Naive thymus-derived CD8-positive, alpha-beta T cell (primary cell): ENCODE measurements around the gene DNAJB9. TPM values are rescaled to one million over a fixed set of nuclear protein-coding genes. Genes with fewer than 3 reads are reported as not detected.

Experiments
- ATAC-seq, 2 donors: fragments of 150-1000 bp; cut with Tn5 transposase in 1 of 2; sonication (Bioruptor Pico), chemical (Tn5 transposase) in 1 of 2; 1 replicate in 1 of 2; 2 replicates in 1 of 2; pipeline ENCODE4 v1.10.0; 2021; ENCODE audit warnings: mild to moderate bottlenecking in 2 of 2, moderate library complexity in 2 of 2
- POLR2A ChIA-PET: fragments of 350-600 bp; sonication (Branson Sonifier 250); formaldehyde crosslinking; loops from one replicate; lab custom pipeline; 2021; ENCODE audit warnings: antibody characterized with exemption; lab: Charles Lee
- DNase-seq, 10 donors: peaks; one replicate each; pipeline versions ENCODE4 v3.0.0 to v3.0.0-alpha.2; 2020 to 2022
- H3K27ac Mint-ChIP-seq, 10 donors: one replicate each; pipeline ENCODE4 v1.8.0; 2020 to 2022; ENCODE audit warnings: mild to moderate bottlenecking in 10 of 10, mixed read lengths in 10 of 10, moderate library complexity in 4 of 10, inconsistent platforms in 1 of 10
- H3K27me3 Mint-ChIP-seq, 5 donors: one replicate each; pipeline ENCODE4 v1.8.0; 2021 to 2022; ENCODE audit warnings: mixed read lengths in 5 of 5
- H3K36me3 Mint-ChIP-seq, 3 donors: one replicate each; pipeline ENCODE4 v1.8.0; 2020 to 2022; ENCODE audit warnings: mixed read lengths in 3 of 3, mild to moderate bottlenecking in 2 of 3, inconsistent platforms in 1 of 3
- H3K4me1 Mint-ChIP-seq, 4 donors: one replicate each; pipeline ENCODE4 v1.8.0; 2021 to 2022; ENCODE audit warnings: mixed read lengths in 4 of 4
- H3K4me3 Mint-ChIP-seq, 10 donors: one replicate each; pipeline ENCODE4 v1.8.0; 2020 to 2022; ENCODE audit warnings: mild to moderate bottlenecking in 10 of 10, mixed read lengths in 10 of 10, moderate library complexity in 6 of 10, inconsistent platforms in 1 of 10
- H3K9me3 Mint-ChIP-seq, 9 donors: one replicate each; pipeline ENCODE4 v1.8.0; 2020 to 2022; ENCODE audit warnings: mixed read lengths in 9 of 9, mild to moderate bottlenecking in 3 of 9, inconsistent platforms in 1 of 9, moderate library complexity in 1 of 9
- polyA plus RNA-seq, 3 donors: library from polyadenylated mRNA; unstranded; fragments of 300-500 nt; fragmentation: Illumina TruSeq; gene quantifications; one replicate each; pipeline ENCODE4 v1.2.3, GENCODE V29; 2021
- total RNA-seq, 8 experiments: library from RNA in 2 of 8; stranded (reverse) in 2 of 8; gene quantifications; one replicate each; pipeline ENCODE4 v1.2.3 and lab custom pipeline; 2021 to 2026

DNAJB9 gene
- total and polyA plus RNA-seq, 5 experiments from 2014 or later: 19.0 to 47.1 (median 21.3) TPM

DNA sequence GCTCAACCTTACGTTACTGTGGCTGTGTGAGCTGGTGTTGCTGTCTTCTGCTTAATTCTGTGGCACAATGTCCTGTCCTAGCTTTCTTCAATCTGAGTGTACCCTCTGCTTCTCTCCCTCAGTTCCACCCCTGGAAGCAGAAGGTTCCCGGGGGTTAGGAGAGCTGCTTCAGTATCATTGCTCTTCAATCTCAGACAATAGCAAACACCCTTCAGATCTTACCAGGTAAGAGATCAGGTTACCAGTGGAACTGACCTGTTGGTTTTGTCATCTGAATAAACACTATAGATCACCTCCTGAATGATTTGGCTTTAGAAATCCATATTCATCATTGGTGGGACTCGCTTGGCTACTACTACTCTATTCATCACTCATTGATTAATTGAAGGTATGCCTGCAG lies 48.4 kb downstream of the DNAJB9 start:
- H3K4me1 Mint-ChIP-seq: no peaks in the 10 kb centered on the region
- H3K9me3 Mint-ChIP-seq: no peaks in the 10 kb centered on the region
- DNase-seq (no peak), ATAC-seq (no peak)
- H3K27ac Mint-ChIP-seq: no peak overlapping the region
- H3K27me3 Mint-ChIP-seq: peaks cover 3 to 10% (median 6%) of the 10 kb centered on the region in 5 donors
- POLR2A ChIA-PET: no interaction called here
- no peak overlapping the region for H3K4me3 Mint-ChIP-seq
- no peaks in the 10 kb centered on the region for H3K36me3 Mint-ChIP-seq

DNA sequence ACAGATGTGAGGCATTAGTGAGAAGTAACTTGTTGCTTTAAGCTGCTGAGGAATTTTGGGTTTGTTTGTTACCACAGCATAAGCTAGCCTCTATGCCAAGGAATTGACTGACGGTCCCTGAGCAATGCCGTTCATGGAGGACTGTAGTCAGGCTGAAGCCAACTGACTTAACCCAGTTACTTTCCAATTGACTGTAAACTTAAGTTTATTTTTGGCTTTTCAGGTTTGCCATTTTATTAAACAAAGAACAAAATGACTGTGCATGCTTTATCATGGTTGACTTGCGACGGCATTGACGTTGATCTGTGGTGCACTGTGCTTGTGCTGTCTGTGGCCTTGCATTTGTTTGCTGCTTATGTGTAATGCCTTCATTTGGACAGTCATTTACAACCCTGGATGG lies 53.5 kb downstream of the DNAJB9 start:
- no peak for DNase-seq
- POLR2A ChIA-PET: no interaction called here
- Mint-ChIP-seq H3K9me3 (no peaks in the 10 kb centered on the region), H3K27ac (no peak overlapping the region), H3K4me1 (no peaks in the 10 kb centered on the region), H3K27me3 (peaks cover 11 to 29% (median 22%) of the 10 kb centered on the region in 5 donors), H3K4me3 (no peak overlapping the region), H3K36me3 (no peaks in the 10 kb centered on the region)
- no peak for ATAC-seq

Other genes starting within 250 kb of the DNAJB9 start
- gene NRCAM, start 113.4 kb upstream of the DNAJB9 start, total RNA-seq: 10 to 100 TPM; 42.9 to 46.6 TPM
- gene NRCAM, start 113.4 kb upstream of the DNAJB9 start, polyA plus RNA-seq: 10 to 100 TPM; 11.1 to 18.2 (median 13.7) TPM
- 10 to 100 TPM; 19.7 to 25.6 TPM for gene PNPLA8, start 43.7 kb upstream of the DNAJB9 start, total RNA-seq
- 10 to 100 TPM; 24.0 to 26.5 (median 24.3) TPM for gene PNPLA8, start 43.7 kb upstream of the DNAJB9 start, polyA plus RNA-seq
- gene THAP5, start 168 bp upstream of the DNAJB9 start, total RNA-seq: 10 to 100 TPM; 51.8 to 52.9 TPM
- gene THAP5, start 168 bp upstream of the DNAJB9 start, polyA plus RNA-seq: 10 to 100 TPM; 13.3 to 27.9 (median 15.0) TPM